Ishikawa (cell line): Measurements from ENCODE around the gene CLEC10A.

Source experiments
- CEBPB ChIP-seq: IDR thresholded peaks from 2 replicates; pipeline ENCODE4 v1.6.1; 2012
- CREB1 ChIP-seq: IDR thresholded peaks from 2 replicates; pipeline ENCODE4 v1.6.1; 2012; ENCODE audit warnings: low read depth
- EGR1 ChIP-seq: IDR thresholded peaks from 2 replicates; pipeline ENCODE4 v1.6.1; 2012
- EP300 ChIP-seq: IDR thresholded peaks from 2 replicates; pipeline ENCODE4 v1.6.1; 2012; ENCODE audit warnings: borderline replicate concordance
- FOXM1 ChIP-seq: IDR thresholded peaks from 2 replicates; pipeline ENCODE4 v1.6.1; 2012; ENCODE audit warnings: low read depth, borderline replicate concordance
- NFIC ChIP-seq: IDR thresholded peaks from 2 replicates; pipeline ENCODE4 v1.6.1; 2012
- RAD21 ChIP-seq: IDR thresholded peaks from 2 replicates; pipeline ENCODE4 v1.6.1; 2012; ENCODE audit warnings: low read depth
- TAF1 ChIP-seq: IDR thresholded peaks from 2 replicates; pipeline ENCODE4 v1.6.1; 2012; ENCODE audit warnings: low read depth, mild to moderate bottlenecking
- TCF12 ChIP-seq: IDR thresholded peaks from 2 replicates; pipeline ENCODE4 v1.6.1; 2012; ENCODE audit warnings: low read depth
- TEAD4 ChIP-seq: IDR thresholded peaks from 2 replicates; pipeline ENCODE4 v1.6.1; 2012
- YY1 ChIP-seq: IDR thresholded peaks from 2 replicates; pipeline ENCODE4 v1.6.1; 2012; ENCODE audit warnings: low read depth
- ZBTB7A ChIP-seq: IDR thresholded peaks from 2 replicates; pipeline ENCODE4 v1.6.1; 2012; ENCODE audit warnings: low read depth
- TF ChIP-seq, protein P1 (sequence below): IDR thresholded peaks from 2 replicates; pipeline ENCODE4 v1.6.1; 2012
- TF ChIP-seq, protein P2 (sequence below): IDR thresholded peaks from 2 replicates; pipeline ENCODE4 v1.6.1; 2012
- TF ChIP-seq, protein P3 (sequence below): IDR thresholded peaks from 2 replicates; pipeline ENCODE4 v1.6.1; 2012; ENCODE audit warnings: low read depth, mild to moderate bottlenecking

The CLEC10A gene

DNA sequence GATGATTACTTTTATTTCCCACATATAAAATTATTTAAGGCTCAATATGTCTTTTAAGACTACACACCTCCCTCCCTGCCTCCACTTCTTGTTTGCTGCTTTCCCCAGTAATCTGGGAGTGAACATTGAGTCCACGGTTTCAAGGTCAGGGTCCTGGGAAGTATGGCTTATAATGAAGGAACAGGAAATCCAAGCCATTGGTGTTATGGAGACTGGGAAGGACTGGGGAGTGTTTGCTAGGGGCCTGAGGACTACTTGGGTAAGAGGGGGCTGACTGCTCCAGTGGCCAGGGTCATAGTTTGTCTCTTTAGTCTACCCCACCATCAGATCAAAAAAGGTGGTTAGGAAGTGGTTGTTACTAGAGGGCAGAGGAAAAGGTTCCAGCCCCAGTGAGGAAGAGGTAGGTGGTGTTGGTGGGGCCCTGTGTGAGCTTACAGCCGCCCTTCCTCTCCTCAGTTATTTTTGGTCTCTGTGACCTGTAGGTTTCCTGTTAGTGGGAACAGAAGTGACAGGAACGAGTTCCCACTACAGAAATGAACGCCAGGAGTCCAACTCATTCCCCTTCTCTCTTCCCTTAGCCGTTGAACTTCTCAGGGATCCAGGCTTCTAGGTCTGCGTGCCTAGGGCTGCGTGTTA lies 45.0 kb downstream of the CLEC10A start:
- no peak for TF ChIP-seq TAF1
- no peak for TF ChIP-seq EP300
- no peak for TF ChIP-seq FOXM1
- no peak for TF ChIP-seq NFIC
- TF ChIP-seq, protein P1, sequence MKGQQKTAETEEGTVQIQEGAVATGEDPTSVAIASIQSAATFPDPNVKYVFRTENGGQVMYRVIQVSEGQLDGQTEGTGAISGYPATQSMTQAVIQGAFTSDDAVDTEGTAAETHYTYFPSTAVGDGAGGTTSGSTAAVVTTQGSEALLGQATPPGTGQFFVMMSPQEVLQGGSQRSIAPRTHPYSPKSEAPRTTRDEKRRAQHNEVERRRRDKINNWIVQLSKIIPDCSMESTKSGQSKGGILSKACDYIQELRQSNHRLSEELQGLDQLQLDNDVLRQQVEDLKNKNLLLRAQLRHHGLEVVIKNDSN: no peak
- TF ChIP-seq ZBTB7A: no peak; the same call in 1 of the 2 replicates
- TF ChIP-seq, protein P2, sequence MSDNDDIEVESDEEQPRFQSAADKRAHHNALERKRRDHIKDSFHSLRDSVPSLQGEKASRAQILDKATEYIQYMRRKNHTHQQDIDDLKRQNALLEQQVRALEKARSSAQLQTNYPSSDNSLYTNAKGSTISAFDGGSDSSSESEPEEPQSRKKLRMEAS: no peak
- no peak for TF ChIP-seq CREB1
- TF ChIP-seq TCF12: no peak
- no peak for TF ChIP-seq YY1
- TF ChIP-seq CEBPB: no peak
- TF ChIP-seq, protein P3, sequence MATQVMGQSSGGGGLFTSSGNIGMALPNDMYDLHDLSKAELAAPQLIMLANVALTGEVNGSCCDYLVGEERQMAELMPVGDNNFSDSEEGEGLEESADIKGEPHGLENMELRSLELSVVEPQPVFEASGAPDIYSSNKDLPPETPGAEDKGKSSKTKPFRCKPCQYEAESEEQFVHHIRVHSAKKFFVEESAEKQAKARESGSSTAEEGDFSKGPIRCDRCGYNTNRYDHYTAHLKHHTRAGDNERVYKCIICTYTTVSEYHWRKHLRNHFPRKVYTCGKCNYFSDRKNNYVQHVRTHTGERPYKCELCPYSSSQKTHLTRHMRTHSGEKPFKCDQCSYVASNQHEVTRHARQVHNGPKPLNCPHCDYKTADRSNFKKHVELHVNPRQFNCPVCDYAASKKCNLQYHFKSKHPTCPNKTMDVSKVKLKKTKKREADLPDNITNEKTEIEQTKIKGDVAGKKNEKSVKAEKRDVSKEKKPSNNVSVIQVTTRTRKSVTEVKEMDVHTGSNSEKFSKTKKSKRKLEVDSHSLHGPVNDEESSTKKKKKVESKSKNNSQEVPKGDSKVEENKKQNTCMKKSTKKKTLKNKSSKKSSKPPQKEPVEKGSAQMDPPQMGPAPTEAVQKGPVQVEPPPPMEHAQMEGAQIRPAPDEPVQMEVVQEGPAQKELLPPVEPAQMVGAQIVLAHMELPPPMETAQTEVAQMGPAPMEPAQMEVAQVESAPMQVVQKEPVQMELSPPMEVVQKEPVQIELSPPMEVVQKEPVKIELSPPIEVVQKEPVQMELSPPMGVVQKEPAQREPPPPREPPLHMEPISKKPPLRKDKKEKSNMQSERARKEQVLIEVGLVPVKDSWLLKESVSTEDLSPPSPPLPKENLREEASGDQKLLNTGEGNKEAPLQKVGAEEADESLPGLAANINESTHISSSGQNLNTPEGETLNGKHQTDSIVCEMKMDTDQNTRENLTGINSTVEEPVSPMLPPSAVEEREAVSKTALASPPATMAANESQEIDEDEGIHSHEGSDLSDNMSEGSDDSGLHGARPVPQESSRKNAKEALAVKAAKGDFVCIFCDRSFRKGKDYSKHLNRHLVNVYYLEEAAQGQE: no peak
- TF ChIP-seq TEAD4: no peak
- TF ChIP-seq EGR1: no peak
- no peak for TF ChIP-seq RAD21

DNA sequence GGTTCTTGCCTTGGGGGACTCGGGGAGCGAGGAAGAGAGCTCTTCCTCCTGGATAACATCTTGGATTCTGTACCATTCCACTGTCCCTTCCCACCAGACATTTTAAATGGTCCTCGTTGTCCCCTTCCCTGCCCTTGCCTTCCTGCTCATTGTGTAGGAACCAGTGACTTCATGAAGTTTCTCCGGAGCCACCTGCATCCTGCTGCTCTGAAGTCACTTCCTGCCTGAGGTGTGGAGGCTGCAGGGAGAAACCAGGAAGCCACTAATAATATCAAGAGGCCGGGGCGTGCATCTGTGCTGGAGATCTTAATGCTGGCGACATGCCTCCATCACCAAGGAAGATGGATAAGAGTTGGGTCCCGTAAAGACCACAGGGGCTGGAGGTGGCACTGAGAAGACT lies 50.4 kb downstream of the CLEC10A start:
- TF ChIP-seq TAF1 (no peak), TEAD4 (no peak), RAD21 (no peak), TCF12 (no peak), EP300 (no peak), FOXM1 (no peak), YY1 (no peak), ZBTB7A (no peak), CREB1 (no peak)
- TF ChIP-seq, protein P2: no peak
- TF ChIP-seq, protein P1: no peak

DNA sequence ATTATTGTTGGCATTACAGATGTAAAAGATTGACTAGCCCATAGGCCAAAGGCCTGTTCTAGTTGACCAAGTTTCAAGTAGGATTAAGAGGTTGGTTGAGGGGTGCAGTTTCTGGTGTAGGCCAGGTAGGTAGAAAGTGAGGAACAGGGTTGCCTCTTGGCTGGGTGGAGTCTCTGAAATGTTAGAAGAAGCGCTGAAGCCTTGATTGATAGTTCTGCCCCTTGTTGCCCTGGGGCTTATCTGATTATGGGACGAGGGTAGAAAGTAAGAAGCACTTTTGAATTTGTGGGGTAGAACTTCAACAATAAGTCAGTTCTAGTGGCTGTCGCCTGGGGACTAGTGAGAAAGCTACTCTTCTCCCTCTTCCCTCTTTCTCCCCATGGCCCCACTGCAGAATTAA lies 51.0 kb downstream of the CLEC10A start:
- no peak for TF ChIP-seq TCF12
- TF ChIP-seq CEBPB: no peak
- TF ChIP-seq ZBTB7A: no peak
- TF ChIP-seq, protein P2: no peak
- TF ChIP-seq RAD21: no peak
- TF ChIP-seq FOXM1: no peak
- no peak for TF ChIP-seq CREB1
- no peak for TF ChIP-seq TAF1
- no peak for TF ChIP-seq NFIC
- no peak for TF ChIP-seq YY1
- TF ChIP-seq, protein P1: no peak
- TF ChIP-seq TEAD4: no peak
- TF ChIP-seq EGR1: no peak
- TF ChIP-seq EP300: no peak
- TF ChIP-seq, protein P3: no peak

DNA sequence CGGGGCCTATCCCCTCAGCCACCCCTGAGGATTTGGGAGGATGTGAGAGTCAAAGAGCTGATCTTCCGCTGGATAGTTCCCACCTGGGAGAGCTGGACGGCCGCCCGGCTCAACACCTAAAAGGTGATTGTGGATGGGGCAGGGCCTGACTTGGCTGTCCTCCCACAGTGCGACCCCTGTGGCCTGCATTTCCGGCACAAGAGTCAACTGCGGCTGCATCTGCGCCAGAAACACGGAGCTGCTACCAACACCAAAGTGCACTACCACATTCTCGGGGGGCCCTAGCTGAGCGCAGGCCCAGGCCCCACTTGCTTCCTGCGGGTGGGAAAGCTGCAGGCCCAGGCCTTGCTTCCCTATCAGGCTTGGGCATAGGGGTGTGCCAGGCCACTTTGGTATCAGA lies 52.7 kb downstream of the CLEC10A start:
- TF ChIP-seq, protein P3: no peak
- TF ChIP-seq TCF12 (no peak), ZBTB7A (no peak), FOXM1 (no peak), EP300 (no peak), RAD21 (no peak), CREB1 (no peak), CEBPB (no peak), YY1 (no peak), NFIC (no peak), TEAD4 (no peak), EGR1 (no peak), TAF1 (no peak)
- TF ChIP-seq, protein P1: no peak
- TF ChIP-seq, protein P2: no peak
